Neuronal stem cell (in vitro differentiated cells): ENCODE measurements around the gene LPP.

ENCODE experiments used
- DNase-seq: peaks from one replicate; pipeline ENCODE4 v3.0.0-alpha.2; 2013; ENCODE audit warnings: low spot score
- H2AFZ ChIP-seq: one replicate; pipeline ENCODE4 v1.6.1; 2013; ENCODE audit warnings: mild to moderate bottlenecking, low read length, inconsistent platforms
- H2AK5ac ChIP-seq: 2 replicates; pipeline ENCODE4 v1.6.1; 2013; ENCODE audit warnings: low read depth, mild to moderate bottlenecking, inconsistent platforms, low read length, moderate library complexity, mixed read lengths
- H2BK120ac ChIP-seq: 2 replicates; pipeline ENCODE4 v1.6.1; 2013; ENCODE audit warnings: low read depth, mild to moderate bottlenecking, inconsistent platforms, low read length, moderate library complexity, mixed read lengths
- H2BK12ac ChIP-seq: one replicate; pipeline ENCODE4 v1.6.1; 2013; ENCODE audit warnings: low read length, inconsistent platforms
- H2BK15ac ChIP-seq: 2 replicates; pipeline ENCODE4 v1.6.1; 2013; ENCODE audit warnings: mild to moderate bottlenecking, low read length, inconsistent platforms, mixed read lengths
- H2BK5ac ChIP-seq: one replicate; pipeline ENCODE4 v1.6.1; 2013; ENCODE audit warnings: inconsistent platforms, mild to moderate bottlenecking, low read length, moderate library complexity
- H3K14ac ChIP-seq: one replicate; pipeline ENCODE4 v1.6.1; 2013; ENCODE audit warnings: low read length, inconsistent platforms
- H3K18ac ChIP-seq: 2 replicates; pipeline ENCODE4 v1.6.1; 2013; ENCODE audit warnings: low read length, inconsistent platforms
- H3K23ac ChIP-seq: 2 replicates; pipeline ENCODE4 v1.6.1; 2013; ENCODE audit warnings: low read depth, mild to moderate bottlenecking, mixed read lengths, low read length, inconsistent platforms; ENCODE audit not compliant: poor library complexity
- H3K27ac ChIP-seq: replicated peaks from 3 replicates; pipeline ENCODE4 v1.5.1; 2013; ENCODE audit warnings: low read length, inconsistent platforms
- H3K27me3 ChIP-seq, 3 experiments: 2 replicates each; pipeline ENCODE4 v1.6.1; 2013; ENCODE audit warnings: low read length in 3 of 3, mild to moderate bottlenecking in 2 of 3, inconsistent platforms in 1 of 3, low read depth in 1 of 3, mixed read lengths in 1 of 3, moderate library complexity in 1 of 3; ENCODE audit not compliant: control insufficient read depth in 3 of 3, insufficient read depth in 3 of 3
- H3K36me3 ChIP-seq, 2 donors: replicated peaks in 1 of 2; 2 replicates each; pipeline ENCODE4 v1.6.1; 2013; ENCODE audit warnings: low read length in 2 of 2; ENCODE audit not compliant: control insufficient read depth in 2 of 2, insufficient read depth in 2 of 2
- H3K4ac ChIP-seq: 2 replicates; pipeline ENCODE4 v1.6.1; 2013; ENCODE audit warnings: inconsistent platforms, mild to moderate bottlenecking, low read length, moderate library complexity
- H3K4me1 ChIP-seq, 2 donors: 1 replicate in 1 of 2; 2 replicates in 1 of 2; pipeline ENCODE4 v1.6.1; 2013; ENCODE audit warnings: low read length in 2 of 2, low read depth in 1 of 2; ENCODE audit not compliant: control insufficient read depth in 2 of 2, insufficient read depth in 1 of 2
- H3K4me2 ChIP-seq: one replicate; pipeline ENCODE4 v1.6.1; 2013; ENCODE audit warnings: mild to moderate bottlenecking, low read length, inconsistent platforms; ENCODE audit not compliant: insufficient read depth, poor library complexity, severe bottlenecking
- H3K4me3 ChIP-seq, 2 donors: 2 replicates each; pipeline ENCODE4 v1.5.1; 2013; ENCODE audit warnings: low read length in 2 of 2, mild to moderate bottlenecking in 2 of 2, inconsistent platforms in 1 of 2, moderate library complexity in 1 of 2
- H3K79me1 ChIP-seq: one replicate; pipeline ENCODE4 v1.6.1; 2013; ENCODE audit warnings: low read depth, mild to moderate bottlenecking, inconsistent platforms, low read length, moderate library complexity
- H3K9ac ChIP-seq: one replicate; pipeline ENCODE4 v1.6.1; 2013; ENCODE audit warnings: mild to moderate bottlenecking, low read depth, low read length, inconsistent platforms; ENCODE audit not compliant: poor library complexity
- H3K9me3 ChIP-seq, 2 donors: replicated peaks in 1 of 2; 2 replicates each; pipeline versions ENCODE3 to v1.6.1; 2013; ENCODE audit warnings: low read length in 2 of 2, mild to moderate bottlenecking in 2 of 2, inconsistent platforms in 1 of 2, low read depth in 1 of 2, mixed read lengths in 1 of 2, moderate library complexity in 1 of 2; ENCODE audit not compliant: control insufficient read depth in 2 of 2, insufficient read depth in 1 of 2
- H4K8ac ChIP-seq: one replicate; pipeline ENCODE4 v1.6.1; 2013; ENCODE audit warnings: low read depth, mild to moderate bottlenecking, inconsistent platforms, low read length, moderate library complexity
- H4K91ac ChIP-seq: one replicate; pipeline ENCODE4 v1.6.1; 2013; ENCODE audit warnings: low read length, low read depth, mild to moderate bottlenecking, inconsistent platforms; ENCODE audit not compliant: poor library complexity
- WGBS, 2 donors: extraction: QIAGEN DNeasy Blood & Tissue Kit; methylation state at CpG; one replicate each; pipeline ENCODE4 v1.1.7; 2013; ENCODE audit warnings: missing lambda C conversion rate in 2 of 2, mixed read lengths in 1 of 2; ENCODE audit not compliant: insufficient read length in 2 of 2, insufficient replicate concordance in 1 of 2; ENCODE audit errors: extremely low coverage in 2 of 2; 5-methylcytosine and 5-hydroxymethylcytosine counted together

LPP gene

DNA sequence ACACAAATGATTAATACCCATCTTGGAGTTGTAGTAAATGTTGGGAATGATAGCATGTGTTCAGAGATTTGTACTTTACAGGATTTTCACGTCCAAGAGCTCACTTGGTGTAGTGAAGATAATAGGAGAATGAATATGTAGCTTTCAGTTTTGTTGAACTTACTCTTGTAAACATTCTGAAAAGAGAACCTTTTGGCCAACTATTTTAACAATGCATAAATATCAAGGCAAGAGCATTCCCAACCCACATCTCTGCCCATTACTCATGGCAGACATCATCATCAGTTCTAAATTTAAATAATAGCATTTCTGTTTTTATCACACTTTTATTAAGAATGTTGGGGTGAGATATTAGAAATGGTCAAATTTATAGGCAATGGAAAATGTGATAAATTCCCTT is 552.6 kb downstream of the LPP start:
- no peak overlapping the region for H4K91ac ChIP-seq
- no peak overlapping the region for H3K9ac ChIP-seq
- no peak overlapping the region for H2BK12ac ChIP-seq
- no peak overlapping the region for H2BK120ac ChIP-seq
- H3K36me3 ChIP-seq = peaks cover 0 to 2% of the 10 kb centered on the region in 2 donors
- no peak overlapping the region for H3K4me2 ChIP-seq
- no peak overlapping the region for H2AFZ ChIP-seq
- H4K8ac ChIP-seq = no peak overlapping the region
- no peaks in the 10 kb centered on the region for H3K4me1 ChIP-seq
- H3K4ac ChIP-seq = no peak overlapping the region
- H3K9me3 ChIP-seq = no peaks in the 10 kb centered on the region
- H3K27me3 ChIP-seq = no peaks in the 10 kb centered on the region
- H3K23ac ChIP-seq = no peak overlapping the region
- no peak overlapping the region for H2AK5ac ChIP-seq
- no peak overlapping the region for H2BK15ac ChIP-seq
- WGBS, 2 donors = no CpG with 5 or more reads among the region's 1 CpG
- H3K79me1 ChIP-seq = no peaks in the 10 kb centered on the region
- H3K18ac ChIP-seq = no peak overlapping the region
- H2BK5ac ChIP-seq = no peak overlapping the region
- no peak overlapping the region for H3K27ac ChIP-seq
- H3K4me3 ChIP-seq = no peak overlapping the region
- no peak for DNase-seq
- H3K14ac ChIP-seq = no peak overlapping the region

DNA sequence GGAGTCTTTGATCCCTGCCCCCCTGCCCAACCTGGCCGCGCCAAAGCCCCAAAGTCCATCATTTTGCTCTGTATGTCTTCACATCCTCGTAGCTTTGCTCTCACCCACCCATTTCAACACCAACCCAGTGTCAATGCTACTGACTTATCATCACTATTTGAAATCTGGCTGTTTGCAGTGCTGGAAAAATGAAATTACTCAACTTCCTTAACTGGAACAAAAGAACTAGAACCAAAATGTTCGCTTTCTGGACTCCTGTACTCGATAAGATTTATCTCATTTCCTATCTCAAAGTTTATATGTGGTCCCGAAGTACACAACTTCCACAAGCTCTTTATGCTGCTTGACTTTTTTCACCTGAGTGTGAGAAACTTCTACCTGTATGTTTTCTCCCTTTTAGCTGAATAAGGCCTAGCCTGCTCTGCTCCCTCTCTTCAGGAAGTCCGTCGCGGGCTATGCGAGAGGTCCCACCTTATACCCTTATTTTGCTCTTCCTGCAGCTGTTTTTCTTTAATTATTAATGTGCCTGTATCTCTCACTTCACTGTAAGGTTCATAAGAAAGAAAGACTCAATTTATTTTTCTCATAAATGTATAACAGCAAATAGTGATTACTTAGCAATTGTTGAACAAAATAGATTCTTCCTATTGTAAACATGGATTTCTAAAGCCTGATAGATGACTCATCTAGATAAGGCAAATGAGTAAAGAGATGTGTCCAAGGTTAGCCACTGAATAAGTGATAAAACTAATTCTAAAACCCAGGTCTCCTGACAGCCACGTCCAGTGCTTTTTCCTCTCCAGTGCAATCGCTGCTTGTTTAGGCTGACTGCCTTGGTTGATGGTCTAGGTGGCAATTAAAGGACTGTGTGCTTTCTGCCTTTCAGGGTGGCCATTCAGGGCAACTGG is 553.7 kb downstream of the LPP start:
- peaks cover 0 to 1% of the 10 kb centered on the region in 2 donors for H3K4me1 ChIP-seq
- no peak overlapping the region for H3K18ac ChIP-seq
- no peak overlapping the region for H3K4me3 ChIP-seq
- no peak overlapping the region for H3K4ac ChIP-seq
- H3K4me2 ChIP-seq = no peak overlapping the region
- WGBS, 2 donors = no CpG with 5 or more reads among the region's 12 CpGs
- H3K27ac ChIP-seq = no peak overlapping the region
- H2BK12ac ChIP-seq = no peak overlapping the region
- H2AFZ ChIP-seq = no peak overlapping the region
- H3K14ac ChIP-seq = no peak overlapping the region
- H3K23ac ChIP-seq = no peak overlapping the region
- no peak overlapping the region for H4K91ac ChIP-seq
- no peaks in the 10 kb centered on the region for H3K79me1 ChIP-seq
- H3K36me3 ChIP-seq = peaks cover 0 to 2% of the 10 kb centered on the region in 2 donors
- H2BK15ac ChIP-seq = no peak overlapping the region
- no peaks in the 10 kb centered on the region for H3K27me3 ChIP-seq
- H4K8ac ChIP-seq = no peak overlapping the region
- no peak for DNase-seq
- H3K9ac ChIP-seq = no peak overlapping the region
- no peaks in the 10 kb centered on the region for H3K9me3 ChIP-seq
- H2AK5ac ChIP-seq = no peak overlapping the region
- no peak overlapping the region for H2BK120ac ChIP-seq
- no peak overlapping the region for H2BK5ac ChIP-seq

GRCh38 chr3:188711881-188712247 is 557.9 kb downstream of the LPP start:
- Histone ChIP-seq H2AK5ac (no peak overlapping the region), H3K4me3 (no peak overlapping the region), H3K14ac (no peak overlapping the region), H3K27ac (no peak overlapping the region), H3K36me3 (peaks cover 0 to 2% of the 10 kb centered on the region in 2 donors), H3K79me1 (no peaks in the 10 kb centered on the region), H3K18ac (no peak overlapping the region), H3K9me3 (no peaks in the 10 kb centered on the region), H4K8ac (no peak overlapping the region), H2BK15ac (no peak overlapping the region), H2BK120ac (no peak overlapping the region), H4K91ac (no peak overlapping the region), H2AFZ (no peak overlapping the region), H3K23ac (no peak overlapping the region), H3K4me1 (peaks cover 0 to 1% of the 10 kb centered on the region in 2 donors), H3K27me3 (no peaks in the 10 kb centered on the region), H2BK5ac (no peak overlapping the region), H3K4me2 (no peak overlapping the region), H3K4ac (no peak overlapping the region), H2BK12ac (no peak overlapping the region), H3K9ac (no peak overlapping the region)
- no peak for DNase-seq
- no CpG with 5 or more reads among the region's 3 CpGs for WGBS, 2 donors

DNA sequence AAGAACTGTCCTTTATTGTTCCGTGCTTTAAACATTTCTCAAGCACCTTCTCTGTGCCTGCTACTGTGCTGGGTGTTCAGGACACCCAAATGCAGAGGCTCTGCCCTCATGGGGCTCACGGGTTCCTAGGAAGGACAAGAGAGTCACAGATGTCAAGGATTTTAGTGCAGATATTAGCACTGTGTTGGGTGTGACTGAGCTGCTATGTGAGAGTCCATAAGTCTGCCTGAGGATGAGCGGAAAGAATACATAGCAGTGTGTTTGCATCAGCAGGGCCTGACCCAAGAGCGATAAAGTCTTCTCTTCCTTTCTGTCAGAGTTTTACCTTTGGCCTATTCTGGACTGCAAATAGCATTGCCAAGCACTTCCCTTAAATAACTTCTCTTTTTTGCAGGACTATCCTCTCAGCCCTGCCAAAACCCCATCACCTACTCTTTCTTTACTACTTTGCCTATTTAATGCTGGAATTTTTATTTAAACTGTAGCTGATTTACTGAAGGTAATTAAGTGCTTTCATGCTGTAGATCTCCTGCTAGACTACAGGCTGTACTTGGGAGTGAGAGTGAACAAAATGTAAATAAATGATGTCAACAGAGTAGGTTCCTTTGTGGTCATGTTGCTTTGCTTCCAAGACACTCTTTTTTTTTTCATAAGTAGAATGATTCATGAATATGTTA is 558.4 kb downstream of the LPP start:
- no CpG with 5 or more reads among the region's 4 CpGs for WGBS, 2 donors
- no peak for DNase-seq
- H3K4me3 ChIP-seq = no peak overlapping the region

More for the DNA sequence above, 558.4 kb downstream of the LPP start:
- no peak overlapping the region for H4K91ac ChIP-seq
- H3K23ac ChIP-seq = no peak overlapping the region
- H3K9ac ChIP-seq = no peak overlapping the region
- H3K4me2 ChIP-seq = no peak overlapping the region
- H2BK5ac ChIP-seq = no peak overlapping the region
- H3K4ac ChIP-seq = no peak overlapping the region
- H2AK5ac ChIP-seq = no peak overlapping the region
- H2BK12ac ChIP-seq = no peak overlapping the region
- no peak overlapping the region for H2AFZ ChIP-seq
- H3K4me1 ChIP-seq = peaks cover 0 to 1% of the 10 kb centered on the region in 2 donors
- no peak overlapping the region for H3K27ac ChIP-seq
- no peaks in the 10 kb centered on the region for H3K9me3 ChIP-seq
- no peaks in the 10 kb centered on the region for H3K79me1 ChIP-seq
- H2BK120ac ChIP-seq = no peak overlapping the region
- H3K14ac ChIP-seq = no peak overlapping the region
- no peak overlapping the region for H4K8ac ChIP-seq
- H3K18ac ChIP-seq = no peak overlapping the region
- peaks cover 0 to 2% of the 10 kb centered on the region in 2 donors for H3K36me3 ChIP-seq
- no peak overlapping the region for H2BK15ac ChIP-seq
- H3K27me3 ChIP-seq = no peaks in the 10 kb centered on the region
